Keratinocyte (primary cell): ENCODE results near the gene NECTIN4. TPM values are rescaled to one million over a fixed set of nuclear protein-coding genes. Genes with fewer than 3 reads are reported as not detected.

Experiments used
- DNase-seq: peaks from one replicate; pipeline ENCODE4 v3.0.0-alpha.2; 2011; ENCODE audit warnings: low read depth, missing footprints, low spot score
- FAIRE-seq: peaks from 2 replicates; lab custom pipeline; 2011; peaks lifted over from hg19 to GRCh38; lab: Jason Lieb, UNC
- H2AFZ ChIP-seq: 2 replicates; pipeline ENCODE4 v1.6.0; 2012; ENCODE audit warnings: low read length, control low read depth, inconsistent platforms; ENCODE audit not compliant: control insufficient read depth
- H3K27ac ChIP-seq: 2 replicates; pipeline ENCODE4 v1.5.1; 2011; ENCODE audit warnings: low read length; ENCODE audit not compliant: control insufficient read depth, insufficient read depth
- H3K27me3 ChIP-seq: 3 replicates; pipeline ENCODE4 v1.6.0; 2011; ENCODE audit warnings: low read length; ENCODE audit not compliant: control insufficient read depth, insufficient read depth; ENCODE audit errors: extremely low read depth
- H3K36me3 ChIP-seq, 2 experiments: 2 replicates in 1 of 2; 3 replicates in 1 of 2; pipeline ENCODE4 v1.5.1; 2011; ENCODE audit warnings: low read length in 2 of 2, mild to moderate bottlenecking in 1 of 2; ENCODE audit not compliant: control insufficient read depth in 2 of 2, insufficient read depth in 2 of 2; ENCODE audit errors: extremely low read depth in 1 of 2
- H3K4me1 ChIP-seq: 3 replicates; pipeline ENCODE4 v1.5.1; 2011; ENCODE audit warnings: low read length; ENCODE audit not compliant: control insufficient read depth, insufficient read depth; ENCODE audit errors: extremely low read depth
- H3K4me2 ChIP-seq: 3 replicates; pipeline ENCODE4 v1.6.0; 2011; ENCODE audit warnings: low read depth, low read length; ENCODE audit not compliant: control insufficient read depth, insufficient read depth; ENCODE audit errors: extremely low read depth
- H3K4me3 ChIP-seq, 3 experiments: fragments of 200-600 bp in 1 of 3; sonication (generic) in 1 of 3; 2 replicates in 2 of 3; 3 replicates in 1 of 3; pipeline ENCODE4 v1.5.1; 2011 to 2016; ENCODE audit warnings: low read length in 3 of 3, mild to moderate bottlenecking in 3 of 3, control low read depth in 2 of 3, inconsistent platforms in 1 of 3, low read depth in 1 of 3, mixed read lengths in 1 of 3, mixed run types in 1 of 3, moderate library complexity in 1 of 3; ENCODE audit not compliant: control insufficient read depth in 2 of 3, insufficient read depth in 2 of 3; ENCODE audit errors: extremely low read depth in 1 of 3
- H3K79me2 ChIP-seq: 2 replicates; pipeline ENCODE4 v1.6.0; 2012; ENCODE audit warnings: low read length; ENCODE audit not compliant: control insufficient read depth, insufficient read depth
- H3K9ac ChIP-seq: 3 replicates; pipeline ENCODE4 v1.6.0; 2011; ENCODE audit warnings: low read length; ENCODE audit not compliant: control insufficient read depth, insufficient read depth; ENCODE audit errors: extremely low read depth
- H3K9me1 ChIP-seq: 3 replicates; pipeline ENCODE4 v1.6.0; 2011; ENCODE audit warnings: low read length; ENCODE audit not compliant: control insufficient read depth, insufficient read depth; ENCODE audit errors: extremely low read depth
- H3K9me3 ChIP-seq: 2 replicates; pipeline ENCODE4 v1.5.1; 2012; ENCODE audit warnings: low read depth, low read length; ENCODE audit not compliant: control insufficient read depth
- H4K20me1 ChIP-seq: 3 replicates; pipeline ENCODE4 v1.6.0; 2011; ENCODE audit warnings: low read length; ENCODE audit not compliant: control insufficient read depth, insufficient read depth; ENCODE audit errors: extremely low read depth
- CTCF ChIP-seq, 3 experiments: IDR thresholded peaks in 1 of 3; conservative IDR thresholded peaks in 1 of 3; optimal IDR thresholded peaks in 1 of 3; 2 replicates in 2 of 3; 3 replicates in 1 of 3; pipeline versions ENCODE3 to v1.5.1; 2011; ENCODE audit warnings: low read length in 3 of 3, mild to moderate bottlenecking in 3 of 3, moderate library complexity in 2 of 3, control low read depth in 1 of 3, inconsistent platforms in 1 of 3; ENCODE audit not compliant: insufficient read depth in 2 of 3; ENCODE audit errors: extremely low read depth in 1 of 3
- EZH2 ChIP-seq: IDR thresholded peaks from one replicate; pipeline ENCODE4 v1.6.1; 2012; ENCODE audit warnings: inconsistent platforms, mild to moderate bottlenecking, low read length, moderate library complexity
- dilution Hi-C: fragments of 300-500 bp; cut with MboI; formaldehyde crosslinking; loops from one replicate; pipeline ENCODE4 v1.7.0; 2020; ENCODE audit warnings: low sequenced_read_pairs; ENCODE audit not compliant: extremely low pct_ligation_motif_present
- polyA plus RNA-seq, 5 experiments: library from polyadenylated mRNA; depleted of rRNA in 3 of 5; stranded (reverse) in 3 of 5; stranded (forward) in 1 of 5; unstranded in 1 of 5; fragments of >200 nt; gene quantifications; 1 replicate in 1 of 5; 2 replicates in 3 of 5; 3 replicates in 1 of 5; pipeline versions ENCODE4 v1.2.1 to v1.2.3, GENCODE V29; 2011 to 2012; ENCODE audit warnings: missing spikeins in 2 of 5, low read depth in 1 of 5, low replicate concordance in 1 of 5
- small RNA-seq, 3 experiments: library from RNA; depleted of rRNA; stranded (forward); fragments of <200 nt; gene quantifications; one replicate each; pipeline ENCODE3, GENCODE V24; 2012; ENCODE audit warnings: low read depth in 3 of 3, low replicate concordance in 1 of 3; ENCODE audit not compliant: insufficient read length in 3 of 3

Gene NECTIN4
- polyA plus RNA-seq, 1 donor (not counting 4 experiments of a cell fraction or from before 2014, with no cell fraction given), result 8.6 TPM

GRCh38 chr1:161021970-161022353, 67.4 kb downstream of the NECTIN4 start:
- DNase-seq (no peak), FAIRE-seq (no peak)
- no peaks in the 10 kb centered on the region for H3K9me1 ChIP-seq
- H3K4me1 ChIP-seq, result peaks cover 37% of the 10 kb centered on the region
- no peak for TF ChIP-seq EZH2
- TF ChIP-seq CTCF (optimal IDR thresholded peaks at IDR 0.05 in 1 of 3, IDR thresholded peaks at IDR 0.05 in 1 of 3, conservative IDR thresholded peaks at IDR 0.05 in 1 of 3; ENCODE audit: extremely low read depth in 1 of 3, insufficient read depth in 2 of 3, low read length in 3 of 3), result no peak
- H3K27ac ChIP-seq, result peak overlapping the region; percentile 95
- H3K27me3 ChIP-seq, result no peaks in the 10 kb centered on the region
- no peaks in the 10 kb centered on the region for H4K20me1 ChIP-seq
- dilution Hi-C loops, result no loop called here
- peak overlapping the region; percentile 100 for H3K9ac ChIP-seq
- H3K79me2 ChIP-seq, result peaks cover 31% of the 10 kb centered on the region
- no peak overlapping the region for H2AFZ ChIP-seq
- H3K4me2 ChIP-seq, result peak overlapping the region; percentile 88
- H3K4me3 ChIP-seq, result peak overlapping the region; percentile 61 to 77 (median 66)
- peaks cover 1 to 9% of the 10 kb centered on the region in 2 experiments for H3K36me3 ChIP-seq
- no peaks in the 10 kb centered on the region for H3K9me3 ChIP-seq

- peak; percentile 85 for FAIRE-seq
- dilution Hi-C loops, result no loop called here
- peak overlapping the region; percentile 95 for H3K27ac ChIP-seq
- H3K79me2 ChIP-seq, result peaks cover 35% of the 10 kb centered on the region
- H3K9me1 ChIP-seq, result no peaks in the 10 kb centered on the region
- no peaks in the 10 kb centered on the region for H3K9me3 ChIP-seq
- peak overlapping the region; percentile 100 for H3K9ac ChIP-seq
- H3K4me2 ChIP-seq, result peak overlapping the region; percentile 88
- H3K27me3 ChIP-seq, result no peaks in the 10 kb centered on the region
- peak; percentile 98 for DNase-seq
- TF ChIP-seq EZH2 (no peak), CTCF (optimal IDR thresholded peaks at IDR 0.05 in 1 of 3, IDR thresholded peaks at IDR 0.05 in 1 of 3, conservative IDR thresholded peaks at IDR 0.05 in 1 of 3; ENCODE audit: extremely low read depth in 1 of 3, insufficient read depth in 2 of 3, low read length in 3 of 3) (no peak)
- peaks cover 1 to 9% of the 10 kb centered on the region in 2 experiments for H3K36me3 ChIP-seq
- H3K4me1 ChIP-seq, result peaks cover 41% of the 10 kb centered on the region
- H4K20me1 ChIP-seq, result no peaks in the 10 kb centered on the region
- peak overlapping the region; percentile 77 to 98 (median 86) for H3K4me3 ChIP-seq
- no peak overlapping the region for H2AFZ ChIP-seq
Measured at GRCh38 chr1:161021165-161021969, 68.0 kb downstream of the NECTIN4 start.

Small RNAs within 50 kb of the gene (small RNA-seq; reads per million reads assigned to genes)
- gene AL591806.2, result 0 reads per million in 3 experiments

Other genes starting within 250 kb of the NECTIN4 start
- 0.12 TPM in 1 of 3 replicates, not detected in the others for gene CD244, start 226.7 kb downstream of the NECTIN4 start, polyA plus RNA-seq
- not detected in 3 replicates for gene ITLN1, start 204.4 kb downstream of the NECTIN4 start, polyA plus RNA-seq
- 0.22 to 0.59 TPM (median 0.39 TPM) in 3 replicates for gene ITLN2, start 134.7 kb downstream of the NECTIN4 start, polyA plus RNA-seq
- 201 to 259 TPM (median 224 TPM) in 3 replicates for gene F11R, start 68.4 kb downstream of the NECTIN4 start, polyA plus RNA-seq
- gene TSTD1, start 50.6 kb downstream of the NECTIN4 start, polyA plus RNA-seq, result 106 to 128 TPM (median 113 TPM) in 3 replicates
- 25.1 to 40.7 TPM (median 31.6 TPM) in 3 replicates for gene USF1, start 43.6 kb downstream of the NECTIN4 start, polyA plus RNA-seq
- 0.05 to 0.45 TPM (median 0.16 TPM) in 3 replicates for gene ARHGAP30, start 19.7 kb downstream of the NECTIN4 start, polyA plus RNA-seq
- gene KLHDC9, start 8.8 kb upstream of the NECTIN4 start, polyA plus RNA-seq, result 0.32 to 0.73 TPM (median 0.54 TPM) in 3 replicates
- 106 to 228 TPM (median 184 TPM) in 3 replicates for gene PFDN2, start 28.5 kb upstream of the NECTIN4 start, polyA plus RNA-seq
- 22.9 to 51.0 TPM (median 27.6 TPM) in 3 replicates for gene NIT1, start 28.5 kb upstream of the NECTIN4 start, polyA plus RNA-seq
- 29.3 to 49.9 TPM (median 33.0 TPM) in 3 replicates for gene DEDD, start 43.1 kb upstream of the NECTIN4 start, polyA plus RNA-seq
- 72.9 to 86.4 TPM (median 80.6 TPM) in 3 replicates for gene UFC1, start 64.4 kb upstream of the NECTIN4 start, polyA plus RNA-seq
- gene USP21, start 69.9 kb upstream of the NECTIN4 start, polyA plus RNA-seq, result 9.5 to 14.4 TPM (median 9.8 TPM) in 3 replicates
- gene PPOX, start 76.9 kb upstream of the NECTIN4 start, polyA plus RNA-seq, result 12.2 to 24.6 TPM (median 17.1 TPM) in 3 replicates
- gene B4GALT3, start 87.9 kb upstream of the NECTIN4 start, polyA plus RNA-seq, result 19.1 to 24.8 TPM (median 21.1 TPM) in 3 replicates
- gene ADAMTS4, start 109.5 kb upstream of the NECTIN4 start, polyA plus RNA-seq, result 0.22 to 0.36 TPM (median 0.35 TPM) in 3 replicates
- 105 to 136 TPM (median 135 TPM) in 3 replicates for gene NDUFS2, start 112.8 kb upstream of the NECTIN4 start, polyA plus RNA-seq
- 0.51 to 1.2 TPM (median 0.62 TPM) in 3 replicates for gene FCER1G, start 125.7 kb upstream of the NECTIN4 start, polyA plus RNA-seq
- gene APOA2, start 134.1 kb upstream of the NECTIN4 start, polyA plus RNA-seq, result not detected in 3 replicates
- 14.4 to 18.2 TPM (median 17.5 TPM) in 3 replicates for gene TOMM40L, start 136.5 kb upstream of the NECTIN4 start, polyA plus RNA-seq
- not detected in 3 replicates for gene NR1I3, start 148.6 kb upstream of the NECTIN4 start, polyA plus RNA-seq
- gene PCP4L1, start 169.2 kb upstream of the NECTIN4 start, polyA plus RNA-seq, result 0.04 to 0.24 TPM in 2 of 3 replicates, not detected in the other
- 0.19 to 0.45 TPM (median 0.45 TPM) in 3 replicates for gene MPZ, start 220.4 kb upstream of the NECTIN4 start, polyA plus RNA-seq
- gene SDHC, start 224.8 kb upstream of the NECTIN4 start, polyA plus RNA-seq, result 362 to 518 TPM (median 401 TPM) in 3 replicates